Type B pancreatic cell (in vitro differentiated cells): Measurements from ENCODE around the gene NOX5. TPM values are rescaled to one million over a fixed set of nuclear protein-coding genes. Genes with fewer than 3 reads are reported as not detected.

Source experiments
- DNase-seq: peaks from one replicate; pipeline ENCODE4 v3.0.0; 2021; ENCODE audit warnings: mixed read lengths; ENCODE audit not compliant: unreplicated experiment; ENCODE audit errors: extremely low spot score
- H3K27ac Mint-ChIP-seq: 2 replicates; pipeline ENCODE4 v1.8.0; 2021; ENCODE audit warnings: mild to moderate bottlenecking, mixed read lengths
- H3K27me3 Mint-ChIP-seq: 2 replicates; pipeline ENCODE4 v1.8.0; 2021; ENCODE audit warnings: mixed read lengths
- H3K36me3 Mint-ChIP-seq: 2 replicates; pipeline ENCODE4 v1.8.0; 2021; ENCODE audit warnings: mixed read lengths
- H3K4me1 Mint-ChIP-seq: one replicate; pipeline ENCODE4 v1.8.0; 2021; ENCODE audit warnings: mixed read lengths; ENCODE audit not compliant: unreplicated experiment
- H3K4me3 Mint-ChIP-seq: 2 replicates; pipeline ENCODE4 v1.8.0; 2021; ENCODE audit warnings: mild to moderate bottlenecking, mixed read lengths
- H3K9me3 Mint-ChIP-seq: 2 replicates; pipeline ENCODE4 v1.8.0; 2021; ENCODE audit warnings: mixed read lengths
- total RNA-seq: library from RNA; stranded (reverse); gene quantifications from 2 replicates; pipeline ENCODE4 v1.2.1, GENCODE V29; 2021; ENCODE audit warnings: low replicate concordance
- TF ChIP-seq, protein P1 (sequence below): fragments of 200-600 bp; sonication (generic); conservative IDR thresholded peaks from 2 replicates; pipeline ENCODE4 v1.5.0; 2021; ENCODE audit warnings: antibody characterized with exemption, mild to moderate bottlenecking

NOX5 gene
- total RNA-seq, 1 donor from 2014 or later: not detected

GRCh38 chr15:69032031-69032430 is 17.5 kb downstream of the NOX5 start:
- no peak overlapping the region for H3K27ac Mint-ChIP-seq
- H3K4me1 Mint-ChIP-seq: peaks cover 4% of the 10 kb centered on the region
- DNase-seq: no peak
- TF ChIP-seq, protein P1, sequence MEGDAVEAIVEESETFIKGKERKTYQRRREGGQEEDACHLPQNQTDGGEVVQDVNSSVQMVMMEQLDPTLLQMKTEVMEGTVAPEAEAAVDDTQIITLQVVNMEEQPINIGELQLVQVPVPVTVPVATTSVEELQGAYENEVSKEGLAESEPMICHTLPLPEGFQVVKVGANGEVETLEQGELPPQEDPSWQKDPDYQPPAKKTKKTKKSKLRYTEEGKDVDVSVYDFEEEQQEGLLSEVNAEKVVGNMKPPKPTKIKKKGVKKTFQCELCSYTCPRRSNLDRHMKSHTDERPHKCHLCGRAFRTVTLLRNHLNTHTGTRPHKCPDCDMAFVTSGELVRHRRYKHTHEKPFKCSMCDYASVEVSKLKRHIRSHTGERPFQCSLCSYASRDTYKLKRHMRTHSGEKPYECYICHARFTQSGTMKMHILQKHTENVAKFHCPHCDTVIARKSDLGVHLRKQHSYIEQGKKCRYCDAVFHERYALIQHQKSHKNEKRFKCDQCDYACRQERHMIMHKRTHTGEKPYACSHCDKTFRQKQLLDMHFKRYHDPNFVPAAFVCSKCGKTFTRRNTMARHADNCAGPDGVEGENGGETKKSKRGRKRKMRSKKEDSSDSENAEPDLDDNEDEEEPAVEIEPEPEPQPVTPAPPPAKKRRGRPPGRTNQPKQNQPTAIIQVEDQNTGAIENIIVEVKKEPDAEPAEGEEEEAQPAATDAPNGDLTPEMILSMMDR: no peak
- H3K27me3 Mint-ChIP-seq: peaks cover 13% of the 10 kb centered on the region
- H3K9me3 Mint-ChIP-seq: no peaks in the 10 kb centered on the region
- no peaks in the 10 kb centered on the region for H3K36me3 Mint-ChIP-seq
- peak overlapping the region; percentile 81 for H3K4me3 Mint-ChIP-seq

DNA sequence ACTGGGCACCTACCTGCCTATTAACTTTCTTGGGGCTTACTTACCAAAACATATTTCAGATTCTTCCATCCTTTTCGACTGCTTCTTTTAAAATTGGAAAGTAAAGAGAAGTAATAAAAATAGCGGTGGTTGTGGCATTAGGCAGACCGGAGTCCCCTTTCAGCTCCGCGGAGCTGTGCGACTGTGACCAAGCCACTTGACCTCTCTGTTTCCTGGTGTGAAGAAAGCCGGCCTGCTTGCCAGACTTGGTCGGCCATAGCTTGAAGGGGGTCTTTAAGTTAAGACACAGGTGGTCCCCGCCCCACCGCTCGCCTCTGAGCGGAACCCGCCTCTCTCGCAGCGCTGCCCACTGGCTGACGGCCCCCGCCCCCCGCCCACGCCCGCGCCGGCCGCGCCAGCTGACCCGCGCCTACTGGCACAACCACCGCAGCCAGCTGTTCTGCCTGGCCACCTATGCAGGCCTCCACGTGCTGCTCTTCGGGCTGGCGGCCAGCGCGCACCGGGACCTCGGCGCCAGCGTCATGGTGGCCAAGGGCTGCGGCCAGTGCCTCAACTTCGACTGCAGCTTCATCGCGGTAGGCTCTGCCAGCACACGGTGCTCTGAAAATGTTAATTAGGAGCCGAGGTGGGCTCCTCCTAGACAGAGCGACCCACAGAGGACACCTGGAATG is 18.3 kb downstream of the NOX5 start:
- peaks cover 21% of the 10 kb centered on the region for H3K27me3 Mint-ChIP-seq
- TF ChIP-seq, protein P1: no peak
- no peaks in the 10 kb centered on the region for H3K36me3 Mint-ChIP-seq
- H3K9me3 Mint-ChIP-seq: no peaks in the 10 kb centered on the region
- H3K4me3 Mint-ChIP-seq: no peak overlapping the region
- peaks cover 4% of the 10 kb centered on the region for H3K4me1 Mint-ChIP-seq
- no peak for DNase-seq
- H3K27ac Mint-ChIP-seq: no peak overlapping the region

GRCh38 chr15:69034352-69034751 is 19.9 kb downstream of the NOX5 start:
- Mint-ChIP-seq H3K27ac (no peak overlapping the region), H3K36me3 (no peaks in the 10 kb centered on the region), H3K9me3 (no peaks in the 10 kb centered on the region), H3K4me1 (peaks cover 4% of the 10 kb centered on the region), H3K27me3 (peaks cover 23% of the 10 kb centered on the region), H3K4me3 (no peak overlapping the region)
- TF ChIP-seq, protein P1: no peak
- DNase-seq: no peak

GRCh38 chr15:69035205-69035917 is 20.9 kb downstream of the NOX5 start:
- H3K27ac Mint-ChIP-seq: no peak overlapping the region
- H3K27me3 Mint-ChIP-seq: peaks cover 20% of the 10 kb centered on the region
- peaks cover 4% of the 10 kb centered on the region for H3K4me1 Mint-ChIP-seq
- no peak for DNase-seq
- TF ChIP-seq, protein P1: peak; percentile 47
- no peak overlapping the region for H3K4me3 Mint-ChIP-seq
- no peaks in the 10 kb centered on the region for H3K9me3 Mint-ChIP-seq
- no peaks in the 10 kb centered on the region for H3K36me3 Mint-ChIP-seq

GRCh38 chr15:69035918-69036258 is 21.4 kb downstream of the NOX5 start:
- no peak for DNase-seq
- peaks cover 20% of the 10 kb centered on the region for H3K27me3 Mint-ChIP-seq
- no peaks in the 10 kb centered on the region for H3K36me3 Mint-ChIP-seq
- TF ChIP-seq, protein P1: no peak
- H3K27ac Mint-ChIP-seq: no peak overlapping the region
- no peak overlapping the region for H3K4me3 Mint-ChIP-seq
- H3K9me3 Mint-ChIP-seq: no peaks in the 10 kb centered on the region
- H3K4me1 Mint-ChIP-seq: peaks cover 3% of the 10 kb centered on the region
